IMR-90 (cell line): Measurements from ENCODE around the gene CD300LD. TPM values are rescaled to one million over a fixed set of nuclear protein-coding genes. Genes with fewer than 3 reads are reported as not detected.

Experiments used
- ATAC-seq: fragments of 200-7000 bp; cut with Tn5 transposase; 2 replicates; pipeline ENCODE4 v1.9.1; 2020; ENCODE audit warnings: low read depth, mild to moderate bottlenecking, moderate library complexity
- BruUV-seq: library from RNA; stranded (reverse); fragments of 400-500 nt; replicated peaks from 2 replicates; lab custom pipeline; 2021; lab: Mats Ljungman, UMichigan
- CTCF ChIA-PET: fragments of 300-600 bp; formaldehyde crosslinking; extraction: SDS; loops from one replicate; lab custom pipeline; 2021; ENCODE audit warnings: antibody characterized with exemption; lab: Yijun Ruan, JAX
- POLR2A ChIA-PET: fragments of 300-600 bp; sonication (Branson Sonifier 250); formaldehyde crosslinking; loops from one replicate; lab custom pipeline; 2022; ENCODE audit warnings: antibody characterized with exemption; ENCODE audit not compliant: unreplicated experiment; lab: Charles Lee
- DNase-seq: peaks from one replicate; pipeline ENCODE4 v3.0.0; 2013
- H2AFZ ChIP-seq: replicated peaks from 2 replicates; pipeline ENCODE3; 2013; ENCODE audit warnings: low read length, mild to moderate bottlenecking; ENCODE audit not compliant: poor library complexity
- H2AK5ac ChIP-seq: 2 replicates; pipeline ENCODE4 v1.6.1; 2013; ENCODE audit warnings: low read depth, low read length, inconsistent platforms
- H2AK9ac ChIP-seq: replicated peaks from 2 replicates; pipeline ENCODE3; 2013; ENCODE audit warnings: mild to moderate bottlenecking, low read depth, low read length, moderate library complexity; ENCODE audit not compliant: poor library complexity
- H2BK120ac ChIP-seq: 2 replicates; pipeline ENCODE4 v1.6.1; 2013; ENCODE audit warnings: low read depth, low read length, inconsistent platforms
- H2BK15ac ChIP-seq: 3 replicates; pipeline ENCODE4 v1.6.1; 2013; ENCODE audit warnings: low read depth, low read length, inconsistent platforms
- H2BK20ac ChIP-seq: 2 replicates; pipeline ENCODE4 v1.6.1; 2013; ENCODE audit warnings: low read depth, mild to moderate bottlenecking, inconsistent platforms, low read length, moderate library complexity
- H2BK5ac ChIP-seq: 2 replicates; pipeline ENCODE4 v1.6.1; 2013; ENCODE audit warnings: mild to moderate bottlenecking, low read depth, low read length, inconsistent platforms; ENCODE audit not compliant: poor library complexity, severe bottlenecking
- H3K14ac ChIP-seq: replicated peaks from 2 replicates; pipeline ENCODE4 v1.6.1; 2013; ENCODE audit warnings: low read depth, low read length, inconsistent platforms
- H3K18ac ChIP-seq: 2 replicates; pipeline ENCODE4 v1.6.1; 2013; ENCODE audit warnings: low read depth, low read length, control low read depth
- H3K23ac ChIP-seq: 2 replicates; pipeline ENCODE4 v1.6.1; 2013; ENCODE audit warnings: low read depth, low read length, inconsistent platforms
- H3K27ac ChIP-seq: 2 replicates; pipeline ENCODE4 v1.5.1; 2013; ENCODE audit warnings: mild to moderate bottlenecking, control low read depth, low read length; ENCODE audit not compliant: insufficient read depth
- H3K27me3 ChIP-seq: 2 replicates; pipeline ENCODE4 v1.6.1; 2013; ENCODE audit warnings: low read length; ENCODE audit not compliant: control insufficient read depth, insufficient read depth
- H3K36me3 ChIP-seq: 2 replicates; pipeline ENCODE4 v1.6.1; 2013; ENCODE audit warnings: low read length, mixed read lengths; ENCODE audit not compliant: control insufficient read depth, insufficient read depth
- H3K4ac ChIP-seq: 2 replicates; pipeline ENCODE4 v1.6.1; 2013; ENCODE audit warnings: low read depth, low read length, inconsistent platforms
- H3K4me1 ChIP-seq: 2 replicates; pipeline ENCODE4 v1.6.1; 2013; ENCODE audit warnings: low read length, mixed read lengths; ENCODE audit not compliant: control insufficient read depth, insufficient read depth
- H3K4me2 ChIP-seq: 2 replicates; pipeline ENCODE4 v1.6.1; 2013; ENCODE audit warnings: low read depth, mild to moderate bottlenecking, control low read depth, low read length, moderate library complexity
- H3K4me3 ChIP-seq: 2 replicates; pipeline ENCODE4 v1.5.1; 2013; ENCODE audit warnings: low read depth, mild to moderate bottlenecking, control low read depth, low read length, moderate library complexity; ENCODE audit not compliant: insufficient read depth
- H3K56ac ChIP-seq: 2 replicates; pipeline ENCODE4 v1.6.1; 2013; ENCODE audit warnings: low read length, inconsistent platforms; ENCODE audit not compliant: insufficient read depth; ENCODE audit errors: extremely low read depth
- H3K79me1 ChIP-seq, 2 experiments: 2 replicates each; pipeline ENCODE4 v1.6.1; 2013; ENCODE audit warnings: low read length in 2 of 2, inconsistent platforms in 1 of 2, low read depth in 1 of 2
- H3K9ac ChIP-seq: 2 replicates; pipeline ENCODE4 v1.6.1; 2013; ENCODE audit warnings: low read depth, low read length, control low read depth
- H3K9me1 ChIP-seq: 2 replicates; pipeline ENCODE4 v1.6.1; 2013; ENCODE audit warnings: low read length, inconsistent platforms; ENCODE audit not compliant: insufficient read depth
- H3K9me3 ChIP-seq: 2 replicates; pipeline ENCODE4 v1.6.1; 2013; ENCODE audit warnings: low read length; ENCODE audit not compliant: control insufficient read depth, insufficient read depth
- H4K20me1 ChIP-seq: 2 replicates; pipeline ENCODE4 v1.6.1; 2013; ENCODE audit warnings: low read length, inconsistent platforms; ENCODE audit not compliant: insufficient read depth
- H4K5ac ChIP-seq: 2 replicates; pipeline ENCODE4 v1.6.1; 2013; ENCODE audit warnings: mild to moderate bottlenecking, low read depth, low read length, control low read depth
- H4K8ac ChIP-seq, 2 experiments: 2 replicates each; pipeline ENCODE4 v1.6.1; 2013; ENCODE audit warnings: low read depth in 2 of 2, low read length in 2 of 2, control low read depth in 1 of 2, inconsistent platforms in 1 of 2
- H4K91ac ChIP-seq: 2 replicates; pipeline ENCODE4 v1.6.1; 2013; ENCODE audit warnings: low read depth, low read length, inconsistent platforms; ENCODE audit not compliant: insufficient read depth
- CEBPB ChIP-seq: IDR thresholded peaks from 2 replicates; pipeline ENCODE4 v1.6.1; 2012; ENCODE audit warnings: low read depth, low read length, improper control_type of control experiment
- CHD1 ChIP-seq: IDR thresholded peaks from 2 replicates; pipeline ENCODE4 v1.6.1; 2012; ENCODE audit warnings: low read depth, low read length, improper control_type of control experiment
- CTCF ChIP-seq: conservative IDR thresholded peaks from 2 replicates; pipeline ENCODE4 v1.5.1; 2012; ENCODE audit warnings: mild to moderate bottlenecking, low read depth, low read length, improper control_type of control experiment
- ELK1 ChIP-seq: fragments of 150-350 bp; IDR thresholded peaks from 2 replicates; pipeline ENCODE4 v1.6.1; 2016; ENCODE audit warnings: low read depth, mild to moderate bottlenecking, low read length, moderate library complexity, borderline replicate concordance
- MAZ ChIP-seq: IDR thresholded peaks from 2 replicates; pipeline ENCODE4 v1.6.1; 2012; ENCODE audit warnings: low read depth, mild to moderate bottlenecking, low read length, improper control_type of control experiment, moderate library complexity, borderline replicate concordance
- MXI1 ChIP-seq: IDR thresholded peaks from 2 replicates; pipeline ENCODE4 v1.6.1; 2012; ENCODE audit warnings: low read depth, mild to moderate bottlenecking, low read length, moderate library complexity, borderline replicate concordance
- NFE2L2 ChIP-seq: fragments of 150-350 bp; IDR thresholded peaks from 2 replicates; pipeline ENCODE4 v1.6.1; 2016; ENCODE audit warnings: low read depth, mild to moderate bottlenecking, low read length
- POLR2A ChIP-seq: IDR thresholded peaks from 2 replicates; pipeline ENCODE4 v1.6.1; 2012; ENCODE audit warnings: mild to moderate bottlenecking, low read depth, low read length
- RCOR1 ChIP-seq: IDR thresholded peaks from 2 replicates; pipeline ENCODE4 v1.6.1; 2012; ENCODE audit warnings: mild to moderate bottlenecking, low read length, improper control_type of control experiment; ENCODE audit not compliant: insufficient replicate concordance
- SMC3 ChIP-seq: fragments of 150-350 bp; IDR thresholded peaks from 2 replicates; pipeline ENCODE4 v1.6.1; 2016; ENCODE audit warnings: low read depth, mild to moderate bottlenecking, antibody characterized with exemption, low read length, moderate library complexity
- USF2 ChIP-seq: fragments of 150-350 bp; IDR thresholded peaks from 2 replicates; pipeline ENCODE4 v1.6.1; 2017; ENCODE audit warnings: mild to moderate bottlenecking, antibody characterized with exemption, low read length, low read depth
- WGBS, 2 experiments: methylation state at CpG; one replicate each; pipeline versions ENCODE4 v1.1.5 to v1.1.7; 2013; ENCODE audit warnings: missing lambda C conversion rate in 2 of 2; ENCODE audit not compliant: insufficient read length in 1 of 2; ENCODE audit errors: extremely low coverage in 2 of 2; 5-methylcytosine and 5-hydroxymethylcytosine counted together
- dilution Hi-C: fragments of 300-500 bp; cut with HindIII; formaldehyde crosslinking; loops from one replicate; pipeline ENCODE4 v1.14.3; 2018; ENCODE audit warnings: low sequenced_read_pairs; ENCODE audit not compliant: unreplicated experiment
- in situ Hi-C: fragments of 300-500 bp; cut with MboI; formaldehyde crosslinking; loops from 3 replicates; pipeline ENCODE4 v1.14.3; 2019; ENCODE audit warnings: low sequenced_read_pairs, inconsistent platforms, mixed read lengths
- intact Hi-C: fragments of 100-400 bp; cut with micrococcal nuclease; formaldehyde crosslinking; loops from 2 replicates; pipeline ENCODE4 v1.10.0; 2022
- polyA plus RNA-seq, 3 experiments: library from polyadenylated mRNA; depleted of rRNA; stranded (reverse); fragments of >200 nt; gene quantifications; 2 replicates each; pipeline ENCODE4 v1.2.3, GENCODE V29; 2012; ENCODE audit warnings: low replicate concordance in 1 of 3
- total RNA-seq: library from RNA; depleted of rRNA; stranded (reverse); fragments of >200 nt; gene quantifications from 2 replicates; pipeline ENCODE4 v1.2.3, GENCODE V29; 2012

The CD300LD gene
- total and polyA plus RNA-seq, 2 of the 4 experiments (the other 2 are of a cell fraction): not detected

- Histone ChIP-seq H3K56ac (no peak overlapping the region), H3K36me3 (no peaks in the 10 kb centered on the region), H3K9me1 (no peaks in the 10 kb centered on the region), H4K20me1 (no peaks in the 10 kb centered on the region), H2AK9ac (no peak overlapping the region), H3K27ac (no peak overlapping the region), H3K14ac (no peak overlapping the region), H4K5ac (no peak overlapping the region), H2BK15ac (no peak overlapping the region), H3K4ac (no peak overlapping the region), H3K18ac (no peak overlapping the region), H3K23ac (no peak overlapping the region), H3K9me3 (peaks cover 9% of the 10 kb centered on the region), H2AK5ac (no peak overlapping the region), H2AFZ (no peak overlapping the region), H3K27me3 (no peaks in the 10 kb centered on the region), H3K9ac (no peak overlapping the region), H3K4me2 (no peak overlapping the region), H2BK5ac (no peak overlapping the region), H3K79me1 (no peaks in the 10 kb centered on the region), H3K4me3 (no peak overlapping the region), H4K8ac (no peak overlapping the region), H2BK20ac (no peak overlapping the region), H4K91ac (no peak overlapping the region), H3K4me1 (no peaks in the 10 kb centered on the region), H2BK120ac (no peak overlapping the region)
- in situ Hi-C loops: no loop called here
- TF ChIP-seq CHD1: no peak
- no peak for TF ChIP-seq NFE2L2
- TF ChIP-seq USF2: no peak
- TF ChIP-seq RCOR1: no peak
- TF ChIP-seq MAZ: no peak
- no peak for TF ChIP-seq CEBPB
- TF ChIP-seq ELK1: no peak
- TF ChIP-seq SMC3: no peak
- TF ChIP-seq CTCF: no peak
- no peak for TF ChIP-seq POLR2A
- no peak for TF ChIP-seq MXI1
- dilution Hi-C loops: no loop called here
- 40% methylated on average over 1 of the region's 5 CpGs; no CpG with 5 or more reads in 1 of the 2 experiments for WGBS, 2 experiments
- DNase-seq: no peak
- no peak for ATAC-seq
- BruUV-seq: no TSS peak
- ChIA-PET POLR2A (no interaction called here), CTCF (no interaction called here)
- intact Hi-C loops: no loop called here
Measured at GRCh38 chr17:74574489-74575142, 17.5 kb downstream of the CD300LD start.
